HepG2 (cell line): Measurements from ENCODE around the gene PIP4K2C. TPM values are rescaled to one million over a fixed set of nuclear protein-coding genes. Genes with fewer than 3 reads are reported as not detected.

Source experiments
- FOXP1 ChIP-seq, 2 experiments: fragments of 450-650 bp in 1 of 2; IDR thresholded peaks; 2 replicates each; pipeline ENCODE4 v1.6.1; 2017 to 2018; ENCODE audit warnings: antibody characterized with exemption in 1 of 2
- PHF20 ChIP-seq: sonication (generic); formaldehyde crosslinking; IDR thresholded peaks from 2 replicates; pipeline ENCODE4 v1.5.0; 2020; ENCODE audit warnings: mild to moderate bottlenecking, missing genetic modification reagents
- polyA plus RNA-seq, 8 experiments: library from polyadenylated mRNA; depleted of rRNA in 3 of 8; stranded (reverse) in 7 of 8; unstranded in 1 of 8; fragments of >200 nt; fragmentation: Illumina TruSeq in 4 of 8; extraction: Trizol in 4 of 8; gene quantifications; 2 replicates each; pipeline versions ENCODE4 v1.2.1 to v1.2.3, GENCODE V29; 2011 to 2016; ENCODE audit warnings: low read depth in 4 of 8, missing spikeins in 1 of 8, mixed read lengths in 1 of 8; ENCODE audit not compliant: insufficient read depth in 1 of 8
- total RNA-seq, 5 experiments: library from RNA; depleted of rRNA; stranded (reverse); fragments of >200 nt; fragmentation: Illumina TruSeq; extraction: Trizol; gene quantifications; 2 replicates each; pipeline ENCODE4 v1.2.3, GENCODE V29; 2016; ENCODE audit warnings: low read depth in 1 of 5
- TF ChIP-seq, protein P1 (sequence below): sonication (generic); formaldehyde crosslinking; IDR thresholded peaks from 2 replicates; pipeline ENCODE4 v1.4.0; 2020; ENCODE audit warnings: mild to moderate bottlenecking, missing genetic modification reagents
- TF ChIP-seq, protein P2 (sequence below): sonication (generic); formaldehyde crosslinking; IDR thresholded peaks from 2 replicates; pipeline ENCODE4 v1.4.0; 2020; ENCODE audit warnings: missing genetic modification reagents, borderline replicate concordance

Gene PIP4K2C
- total and polyA plus RNA-seq, 2 of the 13 experiments (the other 11 are each of a cell fraction or from before 2014, with no cell fraction given), result 23.3 to 26.4 TPM

DNA sequence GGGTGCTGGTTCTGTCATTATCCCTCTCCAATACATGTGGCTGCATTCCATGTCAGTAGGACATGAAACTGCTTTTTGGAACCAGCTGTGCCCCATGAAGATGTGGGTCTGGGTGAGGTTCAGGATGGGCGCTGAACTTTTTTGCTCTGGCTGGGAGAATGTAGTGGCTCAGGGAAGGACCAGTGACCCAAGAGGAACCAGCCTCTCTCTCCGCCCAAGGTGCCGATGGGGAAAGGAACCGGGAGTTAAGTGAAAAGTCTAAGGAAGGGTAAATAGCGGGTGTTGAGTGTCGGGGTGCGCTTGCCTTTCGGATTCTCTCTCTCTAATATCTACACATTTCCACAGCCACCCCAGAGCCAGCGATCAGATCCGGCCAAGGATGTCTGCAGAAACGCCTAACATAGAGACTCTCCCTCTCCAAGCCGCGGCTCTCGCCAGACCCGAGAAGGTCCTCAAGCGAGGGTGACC is 28.0 kb downstream of the PIP4K2C start (continued):
- TF ChIP-seq, protein P1, sequence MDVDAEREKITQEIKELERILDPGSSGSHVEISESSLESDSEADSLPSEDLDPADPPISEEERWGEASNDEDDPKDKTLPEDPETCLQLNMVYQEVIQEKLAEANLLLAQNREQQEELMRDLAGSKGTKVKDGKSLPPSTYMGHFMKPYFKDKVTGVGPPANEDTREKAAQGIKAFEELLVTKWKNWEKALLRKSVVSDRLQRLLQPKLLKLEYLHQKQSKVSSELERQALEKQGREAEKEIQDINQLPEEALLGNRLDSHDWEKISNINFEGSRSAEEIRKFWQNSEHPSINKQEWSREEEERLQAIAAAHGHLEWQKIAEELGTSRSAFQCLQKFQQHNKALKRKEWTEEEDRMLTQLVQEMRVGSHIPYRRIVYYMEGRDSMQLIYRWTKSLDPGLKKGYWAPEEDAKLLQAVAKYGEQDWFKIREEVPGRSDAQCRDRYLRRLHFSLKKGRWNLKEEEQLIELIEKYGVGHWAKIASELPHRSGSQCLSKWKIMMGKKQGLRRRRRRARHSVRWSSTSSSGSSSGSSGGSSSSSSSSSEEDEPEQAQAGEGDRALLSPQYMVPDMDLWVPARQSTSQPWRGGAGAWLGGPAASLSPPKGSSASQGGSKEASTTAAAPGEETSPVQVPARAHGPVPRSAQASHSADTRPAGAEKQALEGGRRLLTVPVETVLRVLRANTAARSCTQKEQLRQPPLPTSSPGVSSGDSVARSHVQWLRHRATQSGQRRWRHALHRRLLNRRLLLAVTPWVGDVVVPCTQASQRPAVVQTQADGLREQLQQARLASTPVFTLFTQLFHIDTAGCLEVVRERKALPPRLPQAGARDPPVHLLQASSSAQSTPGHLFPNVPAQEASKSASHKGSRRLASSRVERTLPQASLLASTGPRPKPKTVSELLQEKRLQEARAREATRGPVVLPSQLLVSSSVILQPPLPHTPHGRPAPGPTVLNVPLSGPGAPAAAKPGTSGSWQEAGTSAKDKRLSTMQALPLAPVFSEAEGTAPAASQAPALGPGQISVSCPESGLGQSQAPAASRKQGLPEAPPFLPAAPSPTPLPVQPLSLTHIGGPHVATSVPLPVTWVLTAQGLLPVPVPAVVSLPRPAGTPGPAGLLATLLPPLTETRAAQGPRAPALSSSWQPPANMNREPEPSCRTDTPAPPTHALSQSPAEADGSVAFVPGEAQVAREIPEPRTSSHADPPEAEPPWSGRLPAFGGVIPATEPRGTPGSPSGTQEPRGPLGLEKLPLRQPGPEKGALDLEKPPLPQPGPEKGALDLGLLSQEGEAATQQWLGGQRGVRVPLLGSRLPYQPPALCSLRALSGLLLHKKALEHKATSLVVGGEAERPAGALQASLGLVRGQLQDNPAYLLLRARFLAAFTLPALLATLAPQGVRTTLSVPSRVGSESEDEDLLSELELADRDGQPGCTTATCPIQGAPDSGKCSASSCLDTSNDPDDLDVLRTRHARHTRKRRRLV (CRISPR knock-in tag), result no peak
- TF ChIP-seq, protein P2, sequence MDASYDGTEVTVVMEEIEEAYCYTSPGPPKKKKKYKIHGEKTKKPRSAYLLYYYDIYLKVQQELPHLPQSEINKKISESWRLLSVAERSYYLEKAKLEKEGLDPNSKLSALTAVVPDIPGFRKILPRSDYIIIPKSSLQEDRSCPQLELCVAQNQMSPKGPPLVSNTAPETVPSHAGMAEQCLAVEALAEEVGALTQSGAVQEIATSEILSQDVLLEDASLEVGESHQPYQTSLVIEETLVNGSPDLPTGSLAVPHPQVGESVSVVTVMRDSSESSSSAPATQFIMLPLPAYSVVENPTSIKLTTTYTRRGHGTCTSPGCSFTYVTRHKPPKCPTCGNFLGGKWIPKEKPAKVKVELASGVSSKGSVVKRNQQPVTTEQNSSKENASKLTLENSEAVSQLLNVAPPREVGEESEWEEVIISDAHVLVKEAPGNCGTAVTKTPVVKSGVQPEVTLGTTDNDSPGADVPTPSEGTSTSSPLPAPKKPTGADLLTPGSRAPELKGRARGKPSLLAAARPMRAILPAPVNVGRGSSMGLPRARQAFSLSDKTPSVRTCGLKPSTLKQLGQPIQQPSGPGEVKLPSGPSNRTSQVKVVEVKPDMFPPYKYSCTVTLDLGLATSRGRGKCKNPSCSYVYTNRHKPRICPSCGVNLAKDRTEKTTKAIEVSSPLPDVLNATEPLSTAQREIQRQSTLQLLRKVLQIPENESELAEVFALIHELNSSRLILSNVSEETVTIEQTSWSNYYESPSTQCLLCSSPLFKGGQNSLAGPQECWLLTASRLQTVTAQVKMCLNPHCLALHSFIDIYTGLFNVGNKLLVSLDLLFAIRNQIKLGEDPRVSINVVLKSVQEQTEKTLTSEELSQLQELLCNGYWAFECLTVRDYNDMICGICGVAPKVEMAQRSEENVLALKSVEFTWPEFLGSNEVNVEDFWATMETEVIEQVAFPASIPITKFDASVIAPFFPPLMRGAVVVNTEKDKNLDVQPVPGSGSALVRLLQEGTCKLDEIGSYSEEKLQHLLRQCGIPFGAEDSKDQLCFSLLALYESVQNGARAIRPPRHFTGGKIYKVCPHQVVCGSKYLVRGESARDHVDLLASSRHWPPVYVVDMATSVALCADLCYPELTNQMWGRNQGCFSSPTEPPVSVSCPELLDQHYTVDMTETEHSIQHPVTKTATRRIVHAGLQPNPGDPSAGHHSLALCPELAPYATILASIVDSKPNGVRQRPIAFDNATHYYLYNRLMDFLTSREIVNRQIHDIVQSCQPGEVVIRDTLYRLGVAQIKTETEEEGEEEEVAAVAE (CRISPR knock-in tag), result no peak
- TF ChIP-seq FOXP1 (IDR thresholded peaks at IDR 0.05) (no peak), FOXP1 (CRISPR knock-in tag; IDR thresholded peaks at IDR 0.05) (no peak), PHF20 (CRISPR knock-in tag) (no peak)
